Ishikawa (cell line): Measurements from ENCODE around the gene BSG.
A peak's percentile ranks its signal among the peaks of the same experiment; 100 is the strongest.

Experiments used
- CEBPB ChIP-seq: IDR thresholded peaks from 2 replicates; pipeline ENCODE4 v1.6.1; 2012
- CREB1 ChIP-seq: IDR thresholded peaks from 2 replicates; pipeline ENCODE4 v1.6.1; 2012; ENCODE audit warnings: low read depth
- EGR1 ChIP-seq: IDR thresholded peaks from 2 replicates; pipeline ENCODE4 v1.6.1; 2012
- EP300 ChIP-seq: IDR thresholded peaks from 2 replicates; pipeline ENCODE4 v1.6.1; 2012; ENCODE audit warnings: borderline replicate concordance
- FOXM1 ChIP-seq: IDR thresholded peaks from 2 replicates; pipeline ENCODE4 v1.6.1; 2012; ENCODE audit warnings: low read depth, borderline replicate concordance
- MAX ChIP-seq: IDR thresholded peaks from 2 replicates; pipeline ENCODE4 v1.6.1; 2012
- NFIC ChIP-seq: IDR thresholded peaks from 2 replicates; pipeline ENCODE4 v1.6.1; 2012
- RAD21 ChIP-seq: IDR thresholded peaks from 2 replicates; pipeline ENCODE4 v1.6.1; 2012; ENCODE audit warnings: low read depth
- TAF1 ChIP-seq: IDR thresholded peaks from 2 replicates; pipeline ENCODE4 v1.6.1; 2012; ENCODE audit warnings: low read depth, mild to moderate bottlenecking
- TCF12 ChIP-seq: IDR thresholded peaks from 2 replicates; pipeline ENCODE4 v1.6.1; 2012; ENCODE audit warnings: low read depth
- TEAD4 ChIP-seq: IDR thresholded peaks from 2 replicates; pipeline ENCODE4 v1.6.1; 2012
- USF1 ChIP-seq: IDR thresholded peaks from 2 replicates; pipeline ENCODE4 v1.6.1; 2012
- YY1 ChIP-seq: IDR thresholded peaks from 2 replicates; pipeline ENCODE4 v1.6.1; 2012; ENCODE audit warnings: low read depth
- ZBTB7A ChIP-seq: IDR thresholded peaks from 2 replicates; pipeline ENCODE4 v1.6.1; 2012; ENCODE audit warnings: low read depth
- TF ChIP-seq, protein P1 (sequence below): IDR thresholded peaks from 2 replicates; pipeline ENCODE4 v1.6.1; 2012; ENCODE audit warnings: low read depth, mild to moderate bottlenecking

The BSG gene

GRCh38 chr19:572140-572742 lies at the start of gene BSG:
BSG (plus strand) TSS chr19:572596; CDS start chr19:572635, 39 bp downstream.
- TF ChIP-seq EP300 (no peak), TEAD4 (peak; percentile 44; the same call in 1 of the 2 replicates), CREB1 (0 out of 2 replicates have a peak, but pooled peaks have one; percentile 31), YY1 (peak; percentile 82), RAD21 (no peak), MAX (peak; percentile 61), CEBPB (no peak), EGR1 (no peak), TAF1 (peak; percentile 94), USF1 (peak; percentile 99), TCF12 (peak; percentile 16; the same call in 1 of the 2 replicates), NFIC (no peak), FOXM1 (0 out of 2 replicates have a peak, but pooled peaks have one; percentile 13), ZBTB7A (no peak)
- TF ChIP-seq, protein P1, sequence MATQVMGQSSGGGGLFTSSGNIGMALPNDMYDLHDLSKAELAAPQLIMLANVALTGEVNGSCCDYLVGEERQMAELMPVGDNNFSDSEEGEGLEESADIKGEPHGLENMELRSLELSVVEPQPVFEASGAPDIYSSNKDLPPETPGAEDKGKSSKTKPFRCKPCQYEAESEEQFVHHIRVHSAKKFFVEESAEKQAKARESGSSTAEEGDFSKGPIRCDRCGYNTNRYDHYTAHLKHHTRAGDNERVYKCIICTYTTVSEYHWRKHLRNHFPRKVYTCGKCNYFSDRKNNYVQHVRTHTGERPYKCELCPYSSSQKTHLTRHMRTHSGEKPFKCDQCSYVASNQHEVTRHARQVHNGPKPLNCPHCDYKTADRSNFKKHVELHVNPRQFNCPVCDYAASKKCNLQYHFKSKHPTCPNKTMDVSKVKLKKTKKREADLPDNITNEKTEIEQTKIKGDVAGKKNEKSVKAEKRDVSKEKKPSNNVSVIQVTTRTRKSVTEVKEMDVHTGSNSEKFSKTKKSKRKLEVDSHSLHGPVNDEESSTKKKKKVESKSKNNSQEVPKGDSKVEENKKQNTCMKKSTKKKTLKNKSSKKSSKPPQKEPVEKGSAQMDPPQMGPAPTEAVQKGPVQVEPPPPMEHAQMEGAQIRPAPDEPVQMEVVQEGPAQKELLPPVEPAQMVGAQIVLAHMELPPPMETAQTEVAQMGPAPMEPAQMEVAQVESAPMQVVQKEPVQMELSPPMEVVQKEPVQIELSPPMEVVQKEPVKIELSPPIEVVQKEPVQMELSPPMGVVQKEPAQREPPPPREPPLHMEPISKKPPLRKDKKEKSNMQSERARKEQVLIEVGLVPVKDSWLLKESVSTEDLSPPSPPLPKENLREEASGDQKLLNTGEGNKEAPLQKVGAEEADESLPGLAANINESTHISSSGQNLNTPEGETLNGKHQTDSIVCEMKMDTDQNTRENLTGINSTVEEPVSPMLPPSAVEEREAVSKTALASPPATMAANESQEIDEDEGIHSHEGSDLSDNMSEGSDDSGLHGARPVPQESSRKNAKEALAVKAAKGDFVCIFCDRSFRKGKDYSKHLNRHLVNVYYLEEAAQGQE = no peak

GRCh38 chr19:522726-523125 lies 49.7 kb upstream of the BSG start:
- no peak for TF ChIP-seq RAD21
- no peak for TF ChIP-seq ZBTB7A
- no peak for TF ChIP-seq EGR1

DNA sequence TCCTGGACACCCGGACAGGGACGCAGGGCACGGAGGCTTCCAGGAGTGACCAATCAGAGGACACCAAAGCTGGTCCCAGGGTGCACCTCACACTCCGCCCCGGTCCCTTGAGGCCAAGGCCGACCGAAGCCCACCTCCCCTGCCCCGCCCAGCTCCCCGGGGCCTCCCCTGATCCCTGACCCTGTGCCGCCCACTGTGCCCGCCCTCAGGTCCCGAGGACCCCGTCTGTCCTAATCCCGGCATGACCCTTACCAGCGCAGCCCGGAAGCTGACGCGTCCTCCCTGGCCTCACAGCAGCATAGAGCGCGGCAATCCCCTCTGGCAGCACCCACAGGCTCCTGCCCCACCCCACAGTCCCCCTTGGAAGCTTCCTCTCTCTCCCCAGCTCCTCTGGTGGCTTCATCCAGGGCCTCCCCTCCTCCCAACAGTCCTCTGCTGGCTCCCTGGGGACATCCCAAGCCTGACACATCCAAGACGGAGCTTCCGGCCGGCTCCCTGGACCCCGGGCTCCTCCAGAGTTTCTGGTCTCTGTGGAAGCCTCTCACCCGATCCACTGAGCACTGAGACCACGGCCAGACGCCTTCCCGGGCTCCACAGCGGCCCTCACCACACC lies 48.2 kb upstream of the BSG start:
- no peak for TF ChIP-seq FOXM1
- TF ChIP-seq EGR1 = no peak
- no peak for TF ChIP-seq USF1
- no peak for TF ChIP-seq YY1
- TF ChIP-seq CEBPB = no peak
- no peak for TF ChIP-seq MAX
- TF ChIP-seq TAF1 = no peak
- TF ChIP-seq RAD21 = no peak
- TF ChIP-seq, protein P1 = no peak
- TF ChIP-seq ZBTB7A = no peak; the same call in 1 of the 2 replicates
- TF ChIP-seq TCF12 = no peak
- no peak for TF ChIP-seq CREB1

GRCh38 chr19:525029-525428 lies 47.4 kb upstream of the BSG start:
- TF ChIP-seq MAX (no peak), CREB1 (no peak), TCF12 (no peak), EP300 (no peak), NFIC (no peak), USF1 (no peak), RAD21 (no peak), FOXM1 (no peak), EGR1 (no peak), TEAD4 (no peak), CEBPB (no peak), TAF1 (no peak), YY1 (no peak), ZBTB7A (no peak)
- TF ChIP-seq, protein P1 = no peak
